SU-DHL-6 (cell line): ENCODE measurements around the gene SLC7A7.
"Not testable (repeated sequence)": the region's sequence is repeated elsewhere in the genome, so short reads cannot be mapped to it uniquely, and the experiment has no call there.

ENCODE experiments used
- CTCF ChIP-seq: fragments of 200-600 bp; sonication (generic); IDR thresholded peaks from one replicate; pipeline ENCODE4 v1.5.1; 2017; ENCODE audit warnings: antibody characterized with exemption, mild to moderate bottlenecking, low read length, moderate library complexity; ENCODE audit not compliant: insufficient read depth, poor library complexity, severe bottlenecking
- EZH2phosphoT487 ChIP-seq: fragments of 200-600 bp; sonication (generic), shearing (Covaris generic); conservative IDR thresholded peaks from 2 replicates; pipeline ENCODE4 v1.6.1; 2018; ENCODE audit warnings: mild to moderate bottlenecking, antibody characterized with exemption, low read length, moderate library complexity, mixed read lengths

DNA sequence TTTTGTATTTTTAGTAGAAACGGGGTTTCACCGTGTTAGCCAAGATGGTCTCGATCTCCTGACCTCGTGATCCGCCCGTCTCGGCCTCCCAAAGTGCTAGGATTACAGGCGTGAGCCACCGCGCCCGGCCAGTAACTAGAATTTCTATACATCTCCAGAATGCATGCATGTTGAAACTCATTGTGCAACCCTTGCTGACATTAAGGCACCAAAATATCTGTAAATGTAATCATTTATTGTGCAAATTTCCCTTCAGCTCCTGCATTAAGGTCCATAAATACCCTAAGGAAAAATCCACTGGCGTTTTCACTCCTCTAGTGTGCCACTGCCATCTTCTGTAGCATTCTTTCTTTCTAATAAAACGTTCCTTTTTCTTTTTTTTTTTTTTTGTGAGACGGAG is 78.9 kb downstream of the SLC7A7 start:
- TF ChIP-seq CTCF, EZH2phosphoT487: not testable (repeated sequence)
